ENCODE results near the gene RTTN. TPM values are rescaled to one million over a fixed set of nuclear protein-coding genes. Genes with fewer than 3 reads are reported as not detected.

The RTTN gene
- total and polyA plus RNA-seq, 2 of the 13 experiments (the other 11 are each of a cell fraction or from before 2014, with no cell fraction given): 5.4 to 18.7 TPM

DNA sequence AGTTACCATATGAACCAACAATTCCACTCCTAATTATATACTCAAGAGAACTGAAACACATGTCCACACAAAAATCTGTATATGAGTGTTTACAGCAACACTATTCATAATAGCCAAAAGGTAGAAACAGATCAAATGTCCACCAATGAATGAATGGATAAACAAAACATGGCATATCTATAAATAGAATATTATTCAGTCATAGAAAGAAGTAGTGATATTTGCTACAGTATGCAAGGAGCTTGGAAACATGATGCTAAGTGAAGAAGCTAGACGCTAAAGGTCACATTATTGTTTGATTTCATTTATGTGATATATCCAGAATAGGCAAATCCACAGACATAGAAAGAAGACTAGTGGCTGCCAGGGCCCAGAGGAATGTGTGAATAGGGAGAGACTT lies 92.0 kb downstream of the RTTN start:
- Histone ChIP-seq H3K9me3 (ENCODE audit: low read length) (no peaks in the 10 kb centered on the region), H3K36me3 (replicated peaks in 1 of 2; ENCODE audit: control insufficient read depth in 1 of 2, insufficient read depth in 2 of 2, low read length in 2 of 2) (peaks cover 1 to 5% of the 10 kb centered on the region in 2 experiments; a peak in 2 of 5 replicates), H3K4me3 (replicated peaks in 1 of 3; ENCODE audit: insufficient read depth in 1 of 3, low read depth in 2 of 3, low read length in 3 of 3) (no peak overlapping the region), H3K27ac (ENCODE audit: extremely low read length, insufficient read depth, low read length) (no peak overlapping the region), H4K20me1 (ENCODE audit: insufficient read depth, low read length) (no peaks in the 10 kb centered on the region), H2AFZ (ENCODE audit: low read length) (no peak overlapping the region), H3K4me2 (ENCODE audit: low read depth, low read length) (no peak overlapping the region), H3K27me3 (ENCODE audit: control insufficient read depth in 1 of 2, insufficient read depth in 2 of 2, low read length in 2 of 2) (no peaks in the 10 kb centered on the region), H3K4me1 (ENCODE audit: insufficient read depth, low read length) (no peaks in the 10 kb centered on the region), H3K9ac (ENCODE audit: insufficient read depth, low read depth, low read length) (no peak overlapping the region), H3K79me2 (ENCODE audit: insufficient read depth, low read length) (no peaks in the 10 kb centered on the region)
- intact Hi-C loops (cut with micrococcal nuclease; ENCODE audit: unreplicated experiment): no loop called here
- TF ChIP-seq, protein P1, sequence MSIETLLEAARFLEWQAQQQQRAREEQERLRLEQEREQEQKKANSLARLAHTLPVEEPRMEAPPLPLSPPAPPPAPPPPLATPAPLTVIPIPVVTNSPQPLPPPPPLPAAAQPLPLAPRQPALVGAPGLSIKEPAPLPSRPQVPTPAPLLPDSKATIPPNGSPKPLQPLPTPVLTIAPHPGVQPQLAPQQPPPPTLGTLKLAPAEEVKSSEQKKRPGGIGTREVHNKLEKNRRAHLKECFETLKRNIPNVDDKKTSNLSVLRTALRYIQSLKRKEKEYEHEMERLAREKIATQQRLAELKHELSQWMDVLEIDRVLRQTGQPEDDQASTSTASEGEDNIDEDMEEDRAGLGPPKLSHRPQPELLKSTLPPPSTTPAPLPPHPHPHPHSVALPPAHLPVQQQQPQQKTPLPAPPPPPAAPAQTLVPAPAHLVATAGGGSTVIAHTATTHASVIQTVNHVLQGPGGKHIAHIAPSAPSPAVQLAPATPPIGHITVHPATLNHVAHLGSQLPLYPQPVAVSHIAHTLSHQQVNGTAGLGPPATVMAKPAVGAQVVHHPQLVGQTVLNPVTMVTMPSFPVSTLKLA (IDR thresholded peaks at IDR 0.05): no peak
- TF ChIP-seq TEAD3 (CRISPR knock-in tag; optimal IDR thresholded peaks at IDR 0.05; ENCODE audit: borderline replicate concordance): no peak
- TF ChIP-seq KMT2A (CRISPR knock-in tag; IDR thresholded peaks at IDR 0.05): no peak
- no peak for TF ChIP-seq POLR2AphosphoS2 (IDR thresholded peaks at IDR 0.05; ENCODE audit: low read depth, low read length)
- no peak for TF ChIP-seq ZNF546 (CRISPR knock-in tag; conservative IDR thresholded peaks at IDR 0.05)
- TF ChIP-seq ZNF501 (CRISPR knock-in tag; IDR thresholded peaks at IDR 0.05): no peak
- no peak for TF ChIP-seq THYN1 (CRISPR knock-in tag; IDR thresholded peaks at IDR 0.05; ENCODE audit: borderline replicate concordance, low read depth)
- TF ChIP-seq, protein P2, sequence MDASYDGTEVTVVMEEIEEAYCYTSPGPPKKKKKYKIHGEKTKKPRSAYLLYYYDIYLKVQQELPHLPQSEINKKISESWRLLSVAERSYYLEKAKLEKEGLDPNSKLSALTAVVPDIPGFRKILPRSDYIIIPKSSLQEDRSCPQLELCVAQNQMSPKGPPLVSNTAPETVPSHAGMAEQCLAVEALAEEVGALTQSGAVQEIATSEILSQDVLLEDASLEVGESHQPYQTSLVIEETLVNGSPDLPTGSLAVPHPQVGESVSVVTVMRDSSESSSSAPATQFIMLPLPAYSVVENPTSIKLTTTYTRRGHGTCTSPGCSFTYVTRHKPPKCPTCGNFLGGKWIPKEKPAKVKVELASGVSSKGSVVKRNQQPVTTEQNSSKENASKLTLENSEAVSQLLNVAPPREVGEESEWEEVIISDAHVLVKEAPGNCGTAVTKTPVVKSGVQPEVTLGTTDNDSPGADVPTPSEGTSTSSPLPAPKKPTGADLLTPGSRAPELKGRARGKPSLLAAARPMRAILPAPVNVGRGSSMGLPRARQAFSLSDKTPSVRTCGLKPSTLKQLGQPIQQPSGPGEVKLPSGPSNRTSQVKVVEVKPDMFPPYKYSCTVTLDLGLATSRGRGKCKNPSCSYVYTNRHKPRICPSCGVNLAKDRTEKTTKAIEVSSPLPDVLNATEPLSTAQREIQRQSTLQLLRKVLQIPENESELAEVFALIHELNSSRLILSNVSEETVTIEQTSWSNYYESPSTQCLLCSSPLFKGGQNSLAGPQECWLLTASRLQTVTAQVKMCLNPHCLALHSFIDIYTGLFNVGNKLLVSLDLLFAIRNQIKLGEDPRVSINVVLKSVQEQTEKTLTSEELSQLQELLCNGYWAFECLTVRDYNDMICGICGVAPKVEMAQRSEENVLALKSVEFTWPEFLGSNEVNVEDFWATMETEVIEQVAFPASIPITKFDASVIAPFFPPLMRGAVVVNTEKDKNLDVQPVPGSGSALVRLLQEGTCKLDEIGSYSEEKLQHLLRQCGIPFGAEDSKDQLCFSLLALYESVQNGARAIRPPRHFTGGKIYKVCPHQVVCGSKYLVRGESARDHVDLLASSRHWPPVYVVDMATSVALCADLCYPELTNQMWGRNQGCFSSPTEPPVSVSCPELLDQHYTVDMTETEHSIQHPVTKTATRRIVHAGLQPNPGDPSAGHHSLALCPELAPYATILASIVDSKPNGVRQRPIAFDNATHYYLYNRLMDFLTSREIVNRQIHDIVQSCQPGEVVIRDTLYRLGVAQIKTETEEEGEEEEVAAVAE (CRISPR knock-in tag; IDR thresholded peaks at IDR 0.05; ENCODE audit: borderline replicate concordance): no peak
- no peak for TF ChIP-seq TCF7 (IDR thresholded peaks at IDR 0.05; ENCODE audit: low read depth)
- TF ChIP-seq MTA1 (CRISPR knock-in tag; IDR thresholded peaks at IDR 0.05; ENCODE audit: borderline replicate concordance): no peak
- no peak for TF ChIP-seq ZFP41 (CRISPR knock-in tag; IDR thresholded peaks at IDR 0.05; ENCODE audit: borderline replicate concordance)
- no peak for TF ChIP-seq ZNF841 (CRISPR knock-in tag; IDR thresholded peaks at IDR 0.05; ENCODE audit: borderline replicate concordance)
- CTCF ChIA-PET (ENCODE audit: low intra/inter-chr PET ratio, low total read pairs): no interaction called here
- in situ Hi-C loops (cut with HindIII; ENCODE audit: extremely low pct_ligation_motif_present, low pct_unique_long_range_greater_than_20kb): no loop called here
- BruUV-seq (replicated peaks): no TSS peak
- WGBS (ENCODE audit: low lambda C conversion rate): 100% methylated on average over 1 of the region's 1 CpG
- ATAC-seq (no peak), DNase-seq (ENCODE audit: low spot score) (no peak), FAIRE-seq (no peak)
- POLR2A ChIA-PET: no interaction called here
